Stimulated activated CD4-positive, alpha-beta T cell treated with anti-CD3 and anti-CD28 coated beads, Interleukin-2, amount 100 ng/mL, for 24 hours (primary cell): ENCODE results near the gene TBC1D12.
A peak's percentile ranks its signal among the peaks of the same experiment; 100 is the strongest.
"Not testable (repeated sequence)": the region's sequence is repeated elsewhere in the genome, so short reads cannot be mapped to it uniquely, and the experiment has no call there.

ENCODE experiments used
- DNase-seq, 2 donors: peaks; one replicate each; pipeline ENCODE4 v3.0.0-alpha.2; 2020

TBC1D12 gene

GRCh38 chr10:94461503-94461902, 59.2 kb downstream of the TBC1D12 start:
- DNase-seq = no peak

GRCh38 chr10:94462130-94462529, 59.8 kb downstream of the TBC1D12 start:
- DNase-seq = no peak

- no peak for DNase-seq
These were observed 63.3 kb downstream of the TBC1D12 start for GRCh38 chr10:94465684-94466083.

GRCh38 chr10:94481410-94481809, 79.1 kb downstream of the TBC1D12 start:
- DNase-seq = no peak

GRCh38 chr10:94483970-94484369, 81.6 kb downstream of the TBC1D12 start:
- no peak for DNase-seq

- no peak for DNase-seq
These were observed 82.8 kb downstream of the TBC1D12 start for GRCh38 chr10:94485094-94485493.

- no peak for DNase-seq
These were observed 85.2 kb downstream of the TBC1D12 start for GRCh38 chr10:94487575-94487974.

GRCh38 chr10:94489107-94489506, 86.8 kb downstream of the TBC1D12 start:
- no peak for DNase-seq

GRCh38 chr10:94489976-94490788, 87.8 kb downstream of the TBC1D12 start:
- no peak for DNase-seq

- DNase-seq = no peak
These were observed 88.4 kb downstream of the TBC1D12 start for GRCh38 chr10:94490789-94491039.

- no peak for DNase-seq
These were observed 91.1 kb downstream of the TBC1D12 start for GRCh38 chr10:94493463-94493862.

- no peak for DNase-seq
These were observed 93.7 kb downstream of the TBC1D12 start for GRCh38 chr10:94496010-94496409.

GRCh38 chr10:94496646-94497045, 94.3 kb downstream of the TBC1D12 start:
- no peak for DNase-seq

GRCh38 chr10:94500063-94500462, 97.7 kb downstream of the TBC1D12 start:
- no peak for DNase-seq

GRCh38 chr10:94521276-94522250, 119.2 kb downstream of the TBC1D12 start:
- DNase-seq = no peak

GRCh38 chr10:94524146-94524545, 121.8 kb downstream of the TBC1D12 start:
- DNase-seq = no peak

GRCh38 chr10:94524711-94525110, 122.4 kb downstream of the TBC1D12 start:
- DNase-seq = no peak

- not testable (repeated sequence) for DNase-seq
These were observed 129.2 kb downstream of the TBC1D12 start for GRCh38 chr10:94531550-94531949.

- no peak for DNase-seq
These were observed 130.7 kb downstream of the TBC1D12 start for GRCh38 chr10:94533027-94533426.

- not testable (repeated sequence) for DNase-seq
These were observed 139.9 kb downstream of the TBC1D12 start for GRCh38 chr10:94542282-94542681.

- peak; percentile 76 to 80 for DNase-seq
These were observed 143.2 kb downstream of the TBC1D12 start, which contains the start of gene HELLS for GRCh38 chr10:94545391-94546048. HELLS (plus strand) TSS chr10:94545788; CDS start chr10:94545922, 134 bp downstream.

- DNase-seq = no peak
These were observed 143.9 kb downstream of the TBC1D12 start for GRCh38 chr10:94546049-94546900.

GRCh38 chr10:94546901-94547185, 144.5 kb downstream of the TBC1D12 start:
- DNase-seq = no peak
